PC-3 (cell line): ENCODE measurements around the gene LIN7A. TPM values are rescaled to one million over a fixed set of nuclear protein-coding genes. Genes with fewer than 3 reads are reported as not detected.

Experiments
- ATAC-seq: fragments of 200-7000 bp; cut with Tn5 transposase; 2 replicates; pipeline ENCODE4 v1.9.1; 2020; ENCODE audit warnings: mild to moderate bottlenecking, moderate library complexity
- BruUV-seq: library from RNA; stranded (reverse); fragments of 400-500 nt; replicated peaks from 2 replicates; lab custom pipeline; 2021; lab: Mats Ljungman, UMichigan
- CTCF ChIA-PET: fragments of 300-600 bp; sonication (Branson Sonifier 250); formaldehyde crosslinking; loops from one replicate; lab custom pipeline; 2022; ENCODE audit warnings: antibody characterized with exemption; lab: Charles Lee
- POLR2A ChIA-PET: fragments of 300-600 bp; sonication (Branson Sonifier 250); formaldehyde crosslinking; loops from one replicate; lab custom pipeline; 2022; ENCODE audit warnings: antibody characterized with exemption; ENCODE audit not compliant: unreplicated experiment; lab: Charles Lee
- DNase-seq: peaks from one replicate; pipeline ENCODE4 v3.0.0-alpha.2; 2015
- H2AFZ ChIP-seq: fragments of 300-600 bp; sonication (generic); 2 replicates; pipeline ENCODE4 v1.6.0; 2016; ENCODE audit warnings: antibody characterized with exemption, low read length
- H3F3A ChIP-seq: fragments of 300-600 bp; sonication (generic); one replicate; pipeline ENCODE4 v1.6.0; 2017; ENCODE audit warnings: antibody characterized with exemption, low read length, control low read depth, mild to moderate bottlenecking; ENCODE audit not compliant: unreplicated experiment
- H3K27ac ChIP-seq: fragments of 300-600 bp; sonication (generic); 2 replicates; pipeline ENCODE4 v1.5.1; 2016; ENCODE audit warnings: mild to moderate bottlenecking, low read length
- H3K27me3 ChIP-seq: fragments of 300-600 bp; sonication (generic); 2 replicates; pipeline ENCODE4 v1.6.1; 2016; ENCODE audit warnings: low read length, mixed read lengths
- H3K36me3 ChIP-seq: fragments of 300-600 bp; sonication (generic); 2 replicates; pipeline ENCODE4 v1.6.1; 2016; ENCODE audit warnings: low read depth, mixed run types, low read length, mixed read lengths
- H3K4me1 ChIP-seq: fragments of 300-600 bp; sonication (generic); 2 replicates; pipeline ENCODE4 v1.5.1; 2016; ENCODE audit warnings: low read length; ENCODE audit not compliant: insufficient read depth
- H3K4me2 ChIP-seq: fragments of 300-600 bp; sonication (generic); 2 replicates; pipeline ENCODE4 v1.6.0; 2016; ENCODE audit warnings: low read length
- H3K4me3 ChIP-seq: fragments of 300-600 bp; sonication (generic); 2 replicates; pipeline ENCODE4 v1.5.1; 2016; ENCODE audit warnings: mild to moderate bottlenecking, low read length, mixed read lengths
- H3K79me2 ChIP-seq: fragments of 300-600 bp; sonication (generic); 2 replicates; pipeline ENCODE4 v1.6.1; 2017; ENCODE audit warnings: low read length, mixed read lengths
- H3K9ac ChIP-seq: fragments of 300-600 bp; sonication (generic); 2 replicates; pipeline ENCODE4 v1.6.0; 2016; ENCODE audit warnings: mild to moderate bottlenecking, low read length
- H3K9me2 ChIP-seq: fragments of 300-600 bp; sonication (generic); replicated peaks from 2 replicates; pipeline ENCODE4 v1.6.1; 2016; ENCODE audit warnings: mixed run types, low read length, mixed read lengths
- H3K9me3 ChIP-seq: fragments of 300-600 bp; sonication (generic); 2 replicates; pipeline ENCODE4 v1.6.1; 2016; ENCODE audit warnings: low read length, mixed read lengths
- H4K20me1 ChIP-seq: fragments of 300-600 bp; sonication (generic); 2 replicates; pipeline ENCODE4 v1.6.1; 2016; ENCODE audit warnings: low read length, mixed read lengths
- CTCF ChIP-seq: fragments of 300-600 bp; sonication (generic); conservative IDR thresholded peaks from 2 replicates; pipeline ENCODE4 v1.5.1; 2017; ENCODE audit warnings: antibody characterized with exemption, low read depth, mild to moderate bottlenecking, low read length
- EZH2 ChIP-seq: fragments of 300-600 bp; sonication (generic); IDR thresholded peaks from one replicate; pipeline ENCODE4 v1.6.1; 2017; ENCODE audit warnings: antibody characterized with exemption, mild to moderate bottlenecking, low read length; ENCODE audit not compliant: unreplicated experiment
- EZH2phosphoT487 ChIP-seq: fragments of 300-600 bp; sonication (generic); IDR thresholded peaks from 2 replicates; pipeline ENCODE4 v1.6.1; 2018; ENCODE audit warnings: mild to moderate bottlenecking, antibody characterized with exemption, low read length, borderline replicate concordance
- intact Hi-C: fragments of 100-400 bp; cut with micrococcal nuclease; formaldehyde crosslinking; loops from 2 replicates; pipeline ENCODE4 v1.9.0; 2023
- total RNA-seq: library from RNA; depleted of rRNA; stranded (reverse); fragments of >200 nt; gene quantifications from 2 replicates; pipeline ENCODE4 v1.2.3, GENCODE V29; 2014

Gene LIN7A
- total RNA-seq, 1 experiment from 2014 or later = not detected

- Histone ChIP-seq H2AFZ (no peak overlapping the region), H3K9ac (no peak overlapping the region), H3F3A (no peaks in the 10 kb centered on the region), H3K9me3 (no peaks in the 10 kb centered on the region), H3K4me3 (no peak overlapping the region), H3K36me3 (no peaks in the 10 kb centered on the region), H4K20me1 (no peaks in the 10 kb centered on the region), H3K79me2 (no peaks in the 10 kb centered on the region), H3K27me3 (no peaks in the 10 kb centered on the region), H3K4me1 (no peaks in the 10 kb centered on the region), H3K4me2 (no peak overlapping the region), H3K27ac (no peak overlapping the region), H3K9me2 (no peaks in the 10 kb centered on the region)
- intact Hi-C loops = no loop called here
- ChIA-PET POLR2A (no interaction called here), CTCF (no interaction called here)
- BruUV-seq = no TSS peak
- TF ChIP-seq CTCF (no peak), EZH2phosphoT487 (no peak), EZH2 (no peak)
- ATAC-seq (no peak), DNase-seq (no peak)
Observed at GRCh38 chr12:80979816-80980215, 42.1 kb upstream of the LIN7A start.

- H3K4me3 ChIP-seq = no peak overlapping the region
- H4K20me1 ChIP-seq = no peaks in the 10 kb centered on the region
- H3F3A ChIP-seq = no peaks in the 10 kb centered on the region
- no peaks in the 10 kb centered on the region for H3K36me3 ChIP-seq
- no peak for ATAC-seq
- H3K79me2 ChIP-seq = no peaks in the 10 kb centered on the region
- H3K27me3 ChIP-seq = no peaks in the 10 kb centered on the region
- no peaks in the 10 kb centered on the region for H3K9me3 ChIP-seq
- no peak overlapping the region for H3K9ac ChIP-seq
- ChIA-PET POLR2A (no interaction called here), CTCF (no interaction called here)
- H3K4me2 ChIP-seq = no peak overlapping the region
- no peaks in the 10 kb centered on the region for H3K9me2 ChIP-seq
- no peak for DNase-seq
- no peak overlapping the region for H2AFZ ChIP-seq
- TF ChIP-seq CTCF = no peak
- no peak for TF ChIP-seq EZH2
- no peak for TF ChIP-seq EZH2phosphoT487
- no peaks in the 10 kb centered on the region for H3K4me1 ChIP-seq
- H3K27ac ChIP-seq = no peak overlapping the region
- intact Hi-C loops = no loop called here
- no TSS peak for BruUV-seq
Observed at GRCh38 chr12:80979251-80979650, 41.5 kb upstream of the LIN7A start.

GRCh38 chr12:80977346-80977745 lies 39.6 kb upstream of the LIN7A start:
- ChIA-PET CTCF (no interaction called here), POLR2A (no interaction called here)
- Histone ChIP-seq H3K4me2 (no peak overlapping the region), H3F3A (no peaks in the 10 kb centered on the region), H3K9me3 (no peaks in the 10 kb centered on the region), H4K20me1 (no peaks in the 10 kb centered on the region), H3K4me3 (no peak overlapping the region), H3K4me1 (no peaks in the 10 kb centered on the region), H2AFZ (no peak overlapping the region), H3K27me3 (no peaks in the 10 kb centered on the region), H3K79me2 (no peaks in the 10 kb centered on the region), H3K36me3 (no peaks in the 10 kb centered on the region), H3K9me2 (no peaks in the 10 kb centered on the region), H3K27ac (no peak overlapping the region), H3K9ac (no peak overlapping the region)
- TF ChIP-seq CTCF = no peak
- intact Hi-C loops = no loop called here
- DNase-seq = no peak
- no peak for ATAC-seq
- BruUV-seq = no TSS peak
